ENCODE data around the gene MEF2C. TPM values are rescaled to one million over a fixed set of nuclear protein-coding genes. Genes with fewer than 3 reads are reported as not detected.

The MEF2C gene
- polyA plus RNA-seq, 3 donors: 32.0 to 89.3 (median 88.3) TPM

GRCh38 chr5:88807327-88807726, 75.7 kb downstream of the MEF2C start:
- peaks cover 50% of the 10 kb centered on the region for H4K20me1 ChIP-seq (ENCODE audit: insufficient read depth, low read length)
- no peaks in the 10 kb centered on the region for H3K9me3 ChIP-seq (replicated peaks in 1 of 2; ENCODE audit: control insufficient read depth in 1 of 2, insufficient read depth in 1 of 2, low read length in 2 of 2)
- no peaks in the 10 kb centered on the region for H3K4me1 ChIP-seq (ENCODE audit: control insufficient read depth in 1 of 2, insufficient read depth in 2 of 2, low read length in 2 of 2)
- H3K27me3 Mint-ChIP-seq (ENCODE audit: low read depth in 3 of 3): no peaks in the 10 kb centered on the region
- H3K79me2 ChIP-seq (ENCODE audit: insufficient read depth, low read length): peaks cover 5% of the 10 kb centered on the region
- no peak overlapping the region for H2AFZ ChIP-seq (ENCODE audit: insufficient read depth, low read depth, low read length, poor library complexity, severe bottlenecking)
- 100% methylated on average over 3 of the region's 8 CpGs for WGBS (ENCODE audit: insufficient coverage)
- no peak overlapping the region for H3K27ac ChIP-seq (ENCODE audit: low read depth in 1 of 2, low read length in 2 of 2)
- H3K4me3 Mint-ChIP-seq: no peak overlapping the region
- intact Hi-C loops (cut with micrococcal nuclease): no loop called here
- no peak overlapping the region for H3K9ac ChIP-seq (ENCODE audit: insufficient read depth, low read length, poor library complexity, severe bottlenecking)
- H3K4me2 ChIP-seq (replicated peaks; ENCODE audit: extremely low read depth, low read length, poor library complexity, severe bottlenecking): no peak overlapping the region
- no peak for TF ChIP-seq CTCF (IDR thresholded peaks at IDR 0.05)
- H3K9me3 Mint-ChIP-seq: no peaks in the 10 kb centered on the region
- no peaks in the 10 kb centered on the region for H3K27me3 ChIP-seq (ENCODE audit: control insufficient read depth in 2 of 2, insufficient read depth in 2 of 2, low read length in 2 of 2)
- H3K4me3 ChIP-seq (replicated peaks in 1 of 3; ENCODE audit: low read depth in 2 of 3, low read length in 3 of 3): no peak overlapping the region
- peaks cover 54 to 56% of the 10 kb centered on the region in 2 donors for H3K36me3 Mint-ChIP-seq
- H3K4me1 Mint-ChIP-seq: peaks cover 7% of the 10 kb centered on the region
- no peak for DNase-seq
- H3K27ac Mint-ChIP-seq: peak overlapping the region in 3 of 7 donors; percentile 5 to 63 (median 62)
- peaks cover 27 to 35% of the 10 kb centered on the region in 2 donors for H3K36me3 ChIP-seq (replicated peaks in 1 of 2; ENCODE audit: control insufficient read depth in 1 of 2, insufficient read depth in 2 of 2, low read length in 2 of 2)

- intact Hi-C loops (cut with micrococcal nuclease): no loop called here
- Histone ChIP-seq H3K27me3 (ENCODE audit: control insufficient read depth in 2 of 2, insufficient read depth in 2 of 2, low read length in 2 of 2) (no peaks in the 10 kb centered on the region), H3K79me2 (ENCODE audit: insufficient read depth, low read length) (peaks cover 4% of the 10 kb centered on the region), H3K36me3 (replicated peaks in 1 of 2; ENCODE audit: control insufficient read depth in 1 of 2, insufficient read depth in 2 of 2, low read length in 2 of 2) (peaks cover 37% of the 10 kb centered on the region in 2 donors), H3K9me3 (replicated peaks in 1 of 2; ENCODE audit: control insufficient read depth in 1 of 2, insufficient read depth in 1 of 2, low read length in 2 of 2) (no peaks in the 10 kb centered on the region), H3K4me3 (replicated peaks in 1 of 3; ENCODE audit: low read depth in 2 of 3, low read length in 3 of 3) (no peak overlapping the region), H3K4me2 (replicated peaks; ENCODE audit: extremely low read depth, low read length, poor library complexity, severe bottlenecking) (no peak overlapping the region), H3K9ac (ENCODE audit: insufficient read depth, low read length, poor library complexity, severe bottlenecking) (no peak overlapping the region), H4K20me1 (ENCODE audit: insufficient read depth, low read length) (peaks cover 48% of the 10 kb centered on the region), H2AFZ (ENCODE audit: insufficient read depth, low read depth, low read length, poor library complexity, severe bottlenecking) (no peak overlapping the region), H3K27ac (ENCODE audit: low read depth in 1 of 2, low read length in 2 of 2) (no peak overlapping the region), H3K4me1 (ENCODE audit: control insufficient read depth in 1 of 2, insufficient read depth in 2 of 2, low read length in 2 of 2) (no peaks in the 10 kb centered on the region)
- TF ChIP-seq CTCF (IDR thresholded peaks at IDR 0.05): no peak
- Mint-ChIP-seq H3K9me3 (peaks cover 0 to 4% (median 3%) of the 10 kb centered on the region in 7 donors), H3K27ac (peak overlapping the region in 1 of 7 donors; percentile 58), H3K36me3 (peaks cover 56% of the 10 kb centered on the region in 2 donors), H3K4me3 (no peak overlapping the region), H3K4me1 (peaks cover 7% of the 10 kb centered on the region), H3K27me3 (ENCODE audit: low read depth in 3 of 3) (peaks cover 0 to 2% (median 0%) of the 10 kb centered on the region in 3 donors)
- no peak for DNase-seq
Measured at GRCh38 chr5:88806338-88806737, 76.6 kb downstream of the MEF2C start.

Measured in CD14-positive monocyte (primary cell).